Hepatocyte (in vitro differentiated cells): ENCODE results near the gene VAMP2.

Source experiments
- EZH2 ChIP-seq: fragments of 200-600 bp; sonication (generic); IDR thresholded peaks from 2 replicates; pipeline ENCODE4 v1.6.1; 2016; ENCODE audit warnings: antibody characterized with exemption, mild to moderate bottlenecking, borderline replicate concordance
- EZH2phosphoT487 ChIP-seq: fragments of 200-600 bp; sonication (generic); IDR thresholded peaks from one replicate; pipeline ENCODE4 v1.6.1; 2018; ENCODE audit warnings: antibody characterized with exemption, mild to moderate bottlenecking, low read depth, moderate library complexity; ENCODE audit not compliant: unreplicated experiment, severe bottlenecking
- TF ChIP-seq, protein P1 (sequence below): fragments of 200-600 bp; sonication (generic); IDR thresholded peaks from 2 replicates; pipeline ENCODE4 v1.5.1; 2016; ENCODE audit warnings: antibody characterized with exemption, mild to moderate bottlenecking; ENCODE audit not compliant: poor library complexity

DNA sequence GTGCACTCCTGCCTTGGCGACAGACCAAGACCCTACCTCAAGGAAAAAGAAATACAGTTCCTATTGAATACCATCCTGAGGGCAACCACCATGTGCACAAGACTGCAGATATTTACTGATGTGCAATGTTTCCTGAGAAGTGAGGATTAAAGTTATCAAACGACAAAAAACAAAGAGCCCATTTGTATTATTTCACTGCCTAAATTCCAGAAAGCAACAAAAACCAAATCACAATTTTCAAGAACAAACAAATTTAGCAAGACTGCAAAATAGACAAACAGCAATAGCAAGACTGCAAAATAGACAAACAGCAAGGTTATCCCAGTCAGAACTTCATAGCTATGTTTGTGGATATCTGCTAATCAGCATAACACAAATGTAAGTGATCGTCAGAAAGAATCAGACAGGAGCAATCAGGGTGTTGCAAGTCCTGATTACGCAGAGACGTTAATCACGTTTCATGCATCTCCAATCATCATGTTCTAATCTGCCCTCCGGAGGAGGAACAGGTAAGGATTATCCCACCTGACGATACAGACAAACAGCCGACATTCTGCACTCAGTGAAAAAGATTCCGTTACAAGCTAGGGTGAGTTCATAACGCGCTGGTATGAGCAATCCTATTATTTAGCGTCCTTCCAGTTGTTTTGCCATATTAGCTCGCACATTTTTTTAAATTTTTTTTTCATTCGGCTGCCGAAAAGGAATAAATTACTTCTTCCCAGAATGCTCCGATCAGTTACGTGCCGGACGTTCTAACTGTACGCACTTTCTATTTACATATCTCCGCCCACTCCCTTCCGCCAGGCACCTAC is 10.5 kb upstream of the VAMP2 start:
- TF ChIP-seq, protein P1, sequence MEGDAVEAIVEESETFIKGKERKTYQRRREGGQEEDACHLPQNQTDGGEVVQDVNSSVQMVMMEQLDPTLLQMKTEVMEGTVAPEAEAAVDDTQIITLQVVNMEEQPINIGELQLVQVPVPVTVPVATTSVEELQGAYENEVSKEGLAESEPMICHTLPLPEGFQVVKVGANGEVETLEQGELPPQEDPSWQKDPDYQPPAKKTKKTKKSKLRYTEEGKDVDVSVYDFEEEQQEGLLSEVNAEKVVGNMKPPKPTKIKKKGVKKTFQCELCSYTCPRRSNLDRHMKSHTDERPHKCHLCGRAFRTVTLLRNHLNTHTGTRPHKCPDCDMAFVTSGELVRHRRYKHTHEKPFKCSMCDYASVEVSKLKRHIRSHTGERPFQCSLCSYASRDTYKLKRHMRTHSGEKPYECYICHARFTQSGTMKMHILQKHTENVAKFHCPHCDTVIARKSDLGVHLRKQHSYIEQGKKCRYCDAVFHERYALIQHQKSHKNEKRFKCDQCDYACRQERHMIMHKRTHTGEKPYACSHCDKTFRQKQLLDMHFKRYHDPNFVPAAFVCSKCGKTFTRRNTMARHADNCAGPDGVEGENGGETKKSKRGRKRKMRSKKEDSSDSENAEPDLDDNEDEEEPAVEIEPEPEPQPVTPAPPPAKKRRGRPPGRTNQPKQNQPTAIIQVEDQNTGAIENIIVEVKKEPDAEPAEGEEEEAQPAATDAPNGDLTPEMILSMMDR = no peak
- TF ChIP-seq EZH2 (no peak), EZH2phosphoT487 (no peak)
